Activated CD4-positive, CD25-positive, alpha-beta regulatory T cell treated with anti-CD3 and anti-CD28 coated beads, Interleukin-2, amount 50 U/mL, for 24 hours (primary cell): ENCODE results near the gene KIF18B.

Experiments
- ATAC-seq, 2 donors: fragments of 150-1000 bp; cut with Tn5 transposase; one replicate each; pipeline ENCODE4 v1.10.0; 2021; ENCODE audit warnings: mild to moderate bottlenecking in 1 of 2, moderate library complexity in 1 of 2

Gene KIF18B

DNA sequence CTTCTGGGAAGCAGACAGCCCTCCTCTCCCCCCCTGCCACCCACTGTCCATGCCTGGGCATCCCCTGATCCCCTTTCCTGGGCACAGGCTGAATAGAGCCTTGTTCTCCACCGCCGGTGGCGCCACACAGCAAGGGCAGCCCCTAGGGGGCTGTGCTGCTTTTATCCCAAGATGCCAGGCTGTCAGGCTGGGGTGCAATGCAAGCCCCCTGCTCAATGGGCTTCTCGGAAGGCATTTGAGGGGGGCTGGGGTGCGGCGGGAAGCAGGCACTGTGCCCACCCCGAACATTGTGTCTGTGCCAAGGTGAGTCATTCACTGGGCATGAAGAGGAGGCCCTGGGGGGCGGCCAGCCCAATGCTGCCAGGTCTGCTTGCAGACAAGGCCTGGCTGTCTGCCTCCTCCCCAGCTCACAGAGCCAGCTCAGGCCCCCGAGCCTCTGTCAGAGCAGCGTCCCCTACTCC is 30.8 kb downstream of the KIF18B start:
- ATAC-seq: no peak

GRCh38 chr17:44915862-44916780 is 31.5 kb downstream of the KIF18B start:
- ATAC-seq: no peak

GRCh38 chr17:44915321-44915726 is 32.2 kb downstream of the KIF18B start, which contains the start of gene GFAP:
TSS of gene GFAP (minus strand) at chr17:44915500. CDS start at chr17:44915486, 14 bp downstream.
- no peak for ATAC-seq

DNA sequence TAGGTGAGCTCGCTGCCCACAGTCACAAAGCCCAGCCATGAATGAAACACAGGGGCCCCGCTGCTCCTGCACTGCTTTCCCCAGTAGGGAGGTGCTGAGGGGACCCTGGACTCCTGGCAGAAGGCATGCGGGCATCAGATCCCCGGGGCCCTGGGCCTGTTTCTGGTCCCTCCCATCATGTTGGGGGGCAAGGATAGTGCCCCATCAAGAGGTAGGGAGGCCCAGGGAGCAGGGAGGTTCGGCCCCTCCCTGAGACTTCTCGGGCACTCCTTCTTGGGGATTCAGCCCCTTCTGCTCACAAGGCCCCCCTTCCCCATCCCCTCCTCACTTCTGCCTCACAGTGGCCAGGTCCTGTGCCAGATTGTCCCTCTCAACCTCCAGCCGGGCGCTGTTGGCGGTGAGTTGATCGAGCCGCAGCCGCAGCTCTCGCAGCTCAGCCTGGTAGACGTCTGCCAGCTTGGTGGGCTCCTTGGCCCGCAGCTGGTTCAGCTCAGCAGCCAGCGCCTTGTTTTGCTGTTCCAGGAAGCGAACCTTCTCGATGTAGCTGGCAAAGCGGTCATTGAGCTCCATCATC is 32.8 kb downstream of the KIF18B start:
- no peak for ATAC-seq

DNA sequence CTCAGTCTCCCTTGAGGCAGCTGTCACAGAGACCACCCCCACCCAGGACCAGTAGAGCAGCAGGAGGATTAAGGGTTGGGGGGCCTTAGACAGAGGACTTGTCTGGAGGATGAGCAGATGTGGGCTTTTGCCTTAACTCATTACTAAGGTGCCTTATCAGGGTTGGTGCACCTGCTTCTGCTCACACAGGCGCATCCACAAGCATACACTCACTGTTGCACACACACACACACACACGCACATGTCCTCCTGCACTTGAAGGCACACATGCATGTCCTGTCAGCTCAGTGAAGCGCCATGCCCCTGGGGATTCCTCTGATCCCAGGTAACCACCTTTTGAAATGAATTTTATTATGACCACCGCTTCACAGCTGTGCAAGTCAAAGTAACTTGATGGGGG is 33.4 kb downstream of the KIF18B start:
- no peak for ATAC-seq

DNA sequence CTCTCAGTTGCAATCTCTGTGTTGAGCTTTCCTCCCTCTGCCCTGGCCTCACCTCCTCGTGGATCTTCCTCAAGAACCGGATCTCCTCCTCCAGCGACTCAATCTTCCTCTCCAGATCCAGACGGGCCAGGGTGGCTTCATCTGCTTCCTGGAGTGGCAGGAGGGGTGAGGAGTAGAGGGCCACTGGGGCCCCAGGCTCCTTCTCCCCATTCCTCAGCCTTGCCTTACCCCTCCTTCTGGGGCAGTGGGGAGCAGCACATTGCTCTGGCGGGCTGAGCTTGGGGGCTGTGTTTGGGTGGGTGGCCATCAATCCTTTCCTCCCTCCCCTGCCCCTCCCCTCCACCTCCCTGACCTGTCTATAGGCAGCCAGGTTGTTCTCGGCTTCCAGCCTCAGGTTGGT is 33.9 kb downstream of the KIF18B start:
- no peak for ATAC-seq

DNA sequence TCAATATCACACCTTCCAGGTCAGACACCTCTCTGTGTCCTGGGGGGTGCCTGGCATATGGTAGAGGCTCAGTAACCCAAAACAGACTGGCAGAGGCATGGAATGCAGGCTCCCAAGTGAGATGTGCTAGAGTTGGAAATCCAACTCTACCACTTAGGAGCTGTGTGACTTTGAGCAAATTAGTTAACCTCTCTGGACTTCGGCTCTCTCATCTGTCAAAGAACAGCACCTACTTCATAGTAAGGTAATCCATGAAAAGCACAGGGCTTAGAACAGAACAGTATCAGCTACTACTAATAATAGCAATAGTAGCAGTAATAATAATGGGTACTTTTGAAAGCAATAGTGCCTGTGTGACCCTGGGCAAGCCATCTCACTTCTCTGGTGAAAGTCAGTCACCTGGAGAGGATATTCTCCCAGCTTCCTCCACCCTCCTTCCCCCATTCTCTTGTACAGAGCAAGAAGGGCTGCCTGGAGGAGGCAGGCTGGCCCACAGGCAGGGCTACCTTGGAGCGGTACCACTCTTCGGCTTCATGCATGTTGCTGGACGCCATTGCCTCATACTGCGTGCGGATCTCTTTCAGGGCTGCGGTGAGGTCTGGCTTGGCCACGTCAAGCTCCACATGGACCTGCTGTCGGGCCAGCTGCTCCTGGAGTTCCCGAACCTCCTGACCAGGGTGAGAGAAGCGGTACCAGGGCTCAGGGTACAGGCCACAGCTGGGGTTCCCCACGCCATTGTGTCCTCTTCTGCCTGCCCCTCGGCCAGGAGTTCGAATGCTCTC is 34.6 kb downstream of the KIF18B start:
- no peak for ATAC-seq

- peak; percentile 64 to 72 for ATAC-seq
Observed at GRCh38 chr17:44911133-44912001, 36.2 kb downstream of the KIF18B start.

GRCh38 chr17:44910231-44911106 is 37.1 kb downstream of the KIF18B start:
- no peak for ATAC-seq

DNA sequence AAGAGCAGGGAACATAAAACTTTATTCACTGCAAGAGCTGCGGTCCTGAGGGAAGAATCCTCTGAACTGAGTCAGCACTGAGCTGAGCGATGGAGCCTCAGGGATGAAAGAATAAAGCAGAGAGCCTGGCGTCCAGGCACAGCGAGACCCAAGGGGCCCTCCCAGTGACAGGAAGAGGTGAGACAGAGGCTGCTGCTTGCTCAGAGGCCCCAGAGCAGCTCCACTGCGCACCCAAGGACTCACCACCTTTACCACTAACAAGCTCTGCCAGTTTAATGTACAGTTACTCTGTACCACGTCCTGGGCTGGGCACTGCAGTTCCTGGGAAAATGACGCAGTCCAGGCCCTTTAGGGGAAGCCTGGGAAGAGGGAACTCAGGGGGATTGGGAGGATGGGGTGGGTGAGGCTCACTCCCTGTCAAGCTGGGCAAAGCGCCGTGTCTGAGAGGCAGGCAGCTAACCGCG is 37.9 kb downstream of the KIF18B start:
- ATAC-seq: no peak

DNA sequence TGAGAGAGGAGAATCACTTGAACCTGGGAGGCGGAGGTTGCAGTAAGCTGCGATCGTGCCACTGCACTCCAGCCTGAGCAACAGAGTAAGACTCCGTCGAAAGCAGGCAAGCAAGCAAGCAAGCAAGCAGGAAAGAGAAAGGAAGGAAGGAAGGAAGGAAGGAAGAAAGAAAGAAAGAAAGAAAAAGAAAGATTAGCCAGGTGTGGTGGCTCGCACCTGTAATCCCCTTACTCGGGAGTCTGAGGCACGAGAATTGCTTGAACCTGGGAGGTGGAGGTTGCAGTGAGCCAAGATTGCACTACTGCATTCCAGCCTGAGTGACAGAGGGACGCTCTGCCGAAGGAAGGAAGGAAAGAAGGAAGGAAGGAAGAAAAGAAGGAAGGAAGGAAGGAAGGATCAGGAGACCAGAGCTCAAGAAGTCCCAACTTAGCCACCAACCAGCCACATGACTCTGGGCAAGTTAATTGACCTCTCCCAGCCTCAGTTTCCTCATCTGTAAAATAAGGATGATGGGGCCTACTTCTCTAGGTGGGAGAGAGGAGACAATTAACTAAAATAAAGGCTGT is 38.7 kb downstream of the KIF18B start:
- ATAC-seq: no peak

GRCh38 chr17:44907729-44908470 is 39.7 kb downstream of the KIF18B start:
- no peak for ATAC-seq

DNA sequence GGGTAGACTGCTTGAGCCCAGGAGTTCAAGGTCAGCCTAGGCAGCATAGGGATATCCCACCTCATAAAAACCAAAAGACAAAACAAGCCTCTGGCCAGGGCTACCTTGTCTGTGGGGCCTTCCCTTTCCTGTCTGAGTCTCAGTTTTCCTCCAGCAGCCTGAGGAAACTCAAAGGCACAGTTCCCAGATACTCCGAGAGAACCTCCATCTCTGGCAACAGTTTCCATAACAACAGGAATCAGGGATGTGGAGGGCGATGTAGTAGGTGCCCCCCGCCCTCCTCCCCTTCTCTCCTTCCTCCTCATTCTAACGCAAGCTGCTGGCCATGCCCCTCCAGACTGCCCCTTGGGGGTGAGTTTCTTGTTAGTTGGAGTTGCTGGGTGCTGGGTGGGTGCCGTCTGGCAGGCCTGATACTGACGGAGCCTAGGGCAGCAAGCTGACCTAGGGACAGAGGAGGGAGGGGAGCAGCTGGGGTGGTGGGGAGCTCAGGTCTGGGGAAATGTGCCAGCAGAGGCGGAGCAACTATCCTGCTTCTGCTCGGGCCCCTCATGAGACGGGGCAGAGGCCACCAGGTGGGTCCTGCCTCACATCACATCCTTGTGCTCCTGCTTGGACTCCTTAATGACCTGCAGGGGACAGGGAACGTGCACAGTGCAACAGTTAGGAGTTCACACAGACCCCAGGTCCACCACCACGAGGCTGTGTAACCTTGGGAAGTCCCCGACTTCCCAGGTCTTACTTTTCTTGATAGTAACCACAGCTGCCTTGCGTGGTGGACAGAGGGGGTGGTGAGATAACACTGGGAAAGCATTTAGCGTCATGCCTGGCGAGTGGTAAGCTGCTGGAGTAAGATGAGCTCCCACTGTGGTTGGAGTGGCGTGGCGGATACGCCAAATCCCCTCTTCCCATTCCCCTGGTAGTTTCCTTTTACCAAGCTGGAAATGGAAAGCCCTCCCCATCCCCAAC is 40.5 kb downstream of the KIF18B start:
- no peak for ATAC-seq

- no peak for ATAC-seq
Observed at GRCh38 chr17:44906010-44906646, 41.4 kb downstream of the KIF18B start.

GRCh38 chr17:44905006-44906000 is 42.3 kb downstream of the KIF18B start:
- ATAC-seq: no peak

DNA sequence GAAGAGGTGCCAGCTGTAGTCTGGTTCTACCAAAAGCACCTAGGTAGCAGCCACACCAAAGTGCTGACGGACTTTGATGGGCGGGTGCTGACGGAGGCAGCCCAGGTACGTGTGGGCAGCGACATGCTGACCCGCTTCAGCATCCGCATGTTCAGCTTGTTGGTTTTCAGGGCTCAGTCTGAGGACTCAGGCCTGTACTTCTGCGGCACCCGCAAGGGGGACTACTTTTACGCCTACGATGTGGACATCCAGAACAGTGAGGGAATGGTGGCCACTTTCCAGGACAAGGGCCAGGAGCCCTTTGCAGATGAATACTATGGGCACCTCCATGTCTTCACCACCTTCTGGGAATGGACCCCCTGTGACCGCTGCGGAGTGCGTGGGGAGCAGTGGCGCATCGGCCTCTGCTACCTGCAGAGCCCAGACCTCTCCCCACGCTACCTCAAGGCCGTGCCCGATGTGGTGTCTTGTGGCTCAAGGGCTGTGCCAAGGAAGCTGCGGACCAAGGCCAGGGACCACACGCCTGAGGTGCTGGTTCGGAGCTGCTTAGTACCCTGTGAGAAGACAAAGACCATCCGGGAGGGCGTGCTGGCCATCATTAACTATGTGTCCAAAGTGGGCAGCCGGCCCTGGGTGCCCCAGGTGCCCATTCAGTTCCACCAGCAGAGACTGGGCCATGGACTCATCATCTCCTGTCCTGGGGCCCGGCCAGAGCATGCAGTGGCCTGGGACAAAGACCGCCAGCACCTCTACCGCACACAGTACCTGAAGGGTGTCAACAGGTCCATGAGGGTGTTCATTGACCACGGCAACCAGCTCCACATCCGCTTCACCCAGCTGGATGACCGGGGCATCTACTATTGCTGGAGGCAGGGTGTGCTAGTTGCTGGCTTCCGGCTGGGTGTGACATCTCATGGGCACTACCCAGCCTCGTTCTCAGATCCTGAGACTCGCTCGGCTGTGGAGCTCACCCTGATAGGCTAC is 43.3 kb downstream of the KIF18B start:
- ATAC-seq: no peak
